GM12878 (cell line): ENCODE data around the gene CEACAM21.

Source experiments
- BCLAF1 ChIP-seq: fragments of 450-650 bp; IDR thresholded peaks from 2 replicates; pipeline ENCODE4 v1.6.1; 2017; ENCODE audit warnings: antibody characterized with exemption, mild to moderate bottlenecking, moderate library complexity
- CREM ChIP-seq: IDR thresholded peaks from 2 replicates; pipeline ENCODE4 v1.6.1; 2014; ENCODE audit warnings: antibody characterized with exemption, low read depth
- CTCF ChIP-seq, 3 experiments: IDR thresholded peaks in 2 of 3; conservative IDR thresholded peaks in 1 of 3; 2 replicates each; pipeline ENCODE4 v1.5.1; 2011; ENCODE audit warnings: low read depth in 3 of 3, low read length in 3 of 3, mild to moderate bottlenecking in 3 of 3, control low read depth in 2 of 3, moderate library complexity in 2 of 3, inconsistent platforms in 1 of 3, mixed read lengths in 1 of 3; ENCODE audit not compliant: control insufficient read depth in 2 of 3, insufficient read depth in 1 of 3; ENCODE audit errors: extremely low read depth in 1 of 3
- E2F4 ChIP-seq: IDR thresholded peaks from 2 replicates; pipeline ENCODE4 v1.6.1; 2012; ENCODE audit warnings: low read depth, low read length, improper control_type of control experiment
- JUND ChIP-seq: IDR thresholded peaks from 2 replicates; pipeline ENCODE4 v1.6.1; 2012; ENCODE audit warnings: low read depth, mild to moderate bottlenecking, low read length, improper control_type of control experiment, moderate library complexity
- SRF ChIP-seq, 2 experiments: IDR thresholded peaks; 2 replicates each; pipeline ENCODE4 v1.6.1; 2011; ENCODE audit warnings: low read depth in 2 of 2, low read length in 2 of 2, mild to moderate bottlenecking in 1 of 2, moderate library complexity in 1 of 2

- TF ChIP-seq BCLAF1 (no peak), JUND (no peak), CTCF (IDR thresholded peaks at IDR 0.05 in 2 of 3, conservative IDR thresholded peaks at IDR 0.05 in 1 of 3; ENCODE audit: control insufficient read depth in 2 of 3, extremely low read depth in 1 of 3, insufficient read depth in 1 of 3, low read depth in 3 of 3, low read length in 3 of 3) (no peak), CREM (no peak), SRF (IDR thresholded peaks at IDR 0.05; ENCODE audit: low read depth in 2 of 2, low read length in 2 of 2) (no peak), E2F4 (no peak)
Observed at GRCh38 chr19:41570179-41570578, 5.8 kb upstream of the CEACAM21 start.
